ENCODE data around the gene SH3GL3. TPM values are rescaled to one million over a fixed set of nuclear protein-coding genes. Genes with fewer than 3 reads are reported as not detected.
A peak's percentile ranks its signal among the peaks of the same experiment; 100 is the strongest.

SH3GL3 gene
- total RNA-seq, 1 experiment from 2014 or later: not detected

GRCh38 chr15:83462026-83462425 lies 14.9 kb downstream of the SH3GL3 start:
- no peak for DNase-seq (ENCODE audit: low read depth)

GRCh38 chr15:83462953-83463433 lies 15.9 kb downstream of the SH3GL3 start:
- DNase-seq (ENCODE audit: low read depth): no peak

- DNase-seq (ENCODE audit: low read depth): no peak
These were observed 23.7 kb downstream of the SH3GL3 start for GRCh38 chr15:83470887-83471286.

DNA sequence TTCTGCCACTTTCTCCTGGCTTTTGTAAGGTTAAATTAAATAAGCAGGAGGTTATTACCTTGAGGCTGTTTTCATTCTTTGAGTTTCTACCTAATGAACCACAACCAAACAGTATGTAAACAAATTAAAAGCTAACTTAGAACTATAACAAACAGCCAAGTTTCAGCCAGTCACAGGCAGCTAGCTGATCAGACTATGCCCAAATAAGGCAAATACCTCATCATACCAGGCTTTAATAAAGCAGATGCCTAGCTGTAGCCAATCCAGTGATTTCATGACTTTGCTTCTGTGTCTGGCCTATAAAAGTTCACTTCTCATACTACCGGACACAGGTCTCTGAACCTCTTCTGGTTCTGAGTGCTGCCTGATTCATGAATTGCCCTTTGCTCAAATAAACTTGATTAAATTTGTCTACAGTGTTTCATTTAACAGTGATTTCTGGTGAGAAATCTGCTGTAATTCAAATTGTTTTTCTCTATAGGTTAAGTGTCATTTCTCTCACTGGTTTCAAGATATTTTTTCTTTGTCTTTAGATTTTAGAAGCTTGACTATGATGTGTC lies 24.2 kb downstream of the SH3GL3 start:
- no peak for DNase-seq (ENCODE audit: low read depth)

GRCh38 chr15:83472151-83472550 lies 25.0 kb downstream of the SH3GL3 start:
- DNase-seq (ENCODE audit: low read depth): no peak

GRCh38 chr15:83472797-83473196 lies 25.7 kb downstream of the SH3GL3 start:
- DNase-seq (ENCODE audit: low read depth): no peak

DNA sequence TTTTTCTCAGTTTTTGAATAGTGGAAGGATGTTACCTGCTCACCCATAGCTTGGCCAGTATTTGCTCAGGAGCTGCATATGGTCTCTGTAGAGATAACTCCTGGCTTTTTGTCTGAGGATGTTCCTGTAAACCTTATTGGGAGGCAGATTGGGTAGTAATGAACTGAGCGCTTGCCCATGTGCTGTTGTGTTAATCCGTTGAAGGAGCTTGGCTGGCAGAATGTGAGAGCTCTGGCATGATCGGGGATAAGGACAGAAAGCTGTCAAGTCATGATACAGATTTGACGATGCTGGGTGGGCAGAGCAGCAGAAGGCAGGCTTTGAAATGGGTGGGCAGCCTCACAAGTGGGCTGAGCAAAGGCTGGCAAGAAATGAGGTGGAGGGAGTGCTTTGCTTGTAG lies 27.4 kb downstream of the SH3GL3 start:
- no peak for DNase-seq (ENCODE audit: low read depth)

GRCh38 chr15:83475551-83475950 lies 28.4 kb downstream of the SH3GL3 start:
- DNase-seq (ENCODE audit: low read depth): peak; percentile 20

- DNase-seq (ENCODE audit: low read depth): no peak
These were observed 28.9 kb downstream of the SH3GL3 start for GRCh38 chr15:83476066-83476465.

DNA sequence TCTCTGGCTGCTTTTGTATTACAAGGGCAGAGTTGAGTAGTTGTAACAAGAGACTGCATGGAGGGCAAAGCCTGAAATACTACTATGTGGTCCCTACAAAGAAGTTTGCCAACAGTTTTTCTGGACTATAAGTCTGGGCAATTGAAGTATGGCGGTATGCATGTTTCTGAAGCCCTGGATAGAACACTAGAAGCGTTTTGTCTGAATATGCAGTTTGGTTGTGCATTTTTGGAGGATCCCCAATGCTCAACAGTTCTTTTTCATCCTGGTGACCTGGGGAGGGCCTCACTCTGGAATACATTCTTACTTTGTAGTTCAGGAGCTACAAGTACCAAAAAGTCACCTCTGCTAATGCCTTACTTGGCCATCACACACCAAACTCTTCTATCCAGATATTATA lies 29.6 kb downstream of the SH3GL3 start:
- no peak for DNase-seq (ENCODE audit: low read depth)

GRCh38 chr15:83477172-83477807 lies 30.1 kb downstream of the SH3GL3 start:
- no peak for DNase-seq (ENCODE audit: low read depth)

DNA sequence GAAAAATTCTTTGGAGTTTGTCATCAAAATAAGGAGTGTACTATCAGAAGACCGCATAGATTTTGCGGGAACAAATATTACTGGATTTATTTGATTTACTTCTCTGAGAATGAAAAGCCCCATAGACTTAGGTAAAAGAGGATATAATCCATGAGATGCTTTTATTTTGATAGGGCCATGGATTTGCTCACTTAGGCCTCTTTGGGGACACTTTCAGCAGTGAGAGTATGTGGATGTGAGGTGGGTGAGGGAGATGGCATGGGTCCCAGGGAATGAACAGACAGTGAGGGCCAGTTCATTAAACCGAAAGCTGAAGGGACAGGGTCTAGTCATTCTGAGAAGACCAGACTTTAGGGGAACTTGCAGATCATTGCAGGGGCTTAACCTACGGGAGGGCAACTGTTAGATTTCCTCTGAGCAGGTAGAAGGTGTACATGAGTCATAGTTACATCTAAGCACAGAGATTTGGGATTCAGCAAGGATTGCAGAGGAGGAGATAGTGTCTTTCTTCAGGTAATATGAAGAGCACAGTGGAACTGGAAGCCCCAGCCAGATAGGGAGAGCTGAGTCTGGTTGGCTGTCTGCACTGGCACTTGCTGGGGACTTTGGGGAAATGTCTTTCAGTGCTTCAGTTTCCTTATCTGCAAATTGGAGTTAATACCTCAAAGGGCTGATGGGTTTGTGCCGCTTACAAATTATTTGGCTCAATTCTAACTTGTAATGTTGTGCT lies 30.8 kb downstream of the SH3GL3 start:
- no peak for DNase-seq (ENCODE audit: low read depth)

GRCh38 chr15:83483612-83484011 lies 36.5 kb downstream of the SH3GL3 start:
- no peak for DNase-seq (ENCODE audit: low read depth)

- no peak for DNase-seq (ENCODE audit: low read depth)
These were observed 37.5 kb downstream of the SH3GL3 start for GRCh38 chr15:83484636-83485035.

GRCh38 chr15:83486363-83486762 lies 39.2 kb downstream of the SH3GL3 start:
- no peak for DNase-seq (ENCODE audit: low read depth)

DNA sequence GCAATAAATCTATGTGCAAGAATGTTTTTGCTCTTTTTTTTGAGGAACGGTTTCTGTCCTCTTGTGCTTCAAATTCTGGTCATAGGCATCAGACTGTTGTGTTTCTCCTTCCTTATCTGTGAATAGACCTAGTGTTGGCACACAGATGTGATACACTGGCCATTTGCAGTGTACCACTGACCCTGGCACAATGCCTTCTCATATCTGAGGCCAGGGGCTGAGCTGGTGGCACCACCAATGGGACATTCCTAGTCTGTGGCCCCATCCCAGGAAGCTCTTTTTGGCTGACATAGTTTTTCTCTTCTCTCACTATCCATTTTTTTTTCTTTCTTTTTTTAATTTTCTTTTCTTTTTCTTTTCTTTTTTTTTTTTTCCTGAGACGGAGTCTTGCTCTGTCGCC lies 40.4 kb downstream of the SH3GL3 start:
- DNase-seq (ENCODE audit: low read depth): no peak

DNA sequence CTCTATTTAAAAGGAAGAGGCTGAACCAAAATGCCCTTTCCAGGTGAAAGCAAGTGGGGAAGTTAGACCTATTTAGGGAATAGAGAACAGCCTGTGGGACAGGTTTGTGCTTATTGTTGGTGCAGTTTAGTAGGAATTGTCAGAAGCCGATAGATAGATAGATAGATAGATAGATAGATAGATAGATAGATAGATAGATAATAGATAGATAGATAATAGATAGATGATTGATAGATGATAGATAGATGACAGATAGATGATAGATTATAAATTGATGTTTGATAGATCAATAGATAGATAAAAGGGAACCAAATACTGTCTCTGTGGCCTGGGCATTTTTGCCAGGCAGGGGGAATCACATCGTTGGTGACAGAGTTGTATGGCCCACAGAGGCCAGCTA lies 42.5 kb downstream of the SH3GL3 start:
- no peak for DNase-seq (ENCODE audit: low read depth)

GRCh38 chr15:83491486-83491885 lies 44.3 kb downstream of the SH3GL3 start:
- DNase-seq (ENCODE audit: low read depth): no peak

- no peak for DNase-seq (ENCODE audit: low read depth)
These were observed 49.6 kb downstream of the SH3GL3 start for GRCh38 chr15:83496766-83497165.

DNA sequence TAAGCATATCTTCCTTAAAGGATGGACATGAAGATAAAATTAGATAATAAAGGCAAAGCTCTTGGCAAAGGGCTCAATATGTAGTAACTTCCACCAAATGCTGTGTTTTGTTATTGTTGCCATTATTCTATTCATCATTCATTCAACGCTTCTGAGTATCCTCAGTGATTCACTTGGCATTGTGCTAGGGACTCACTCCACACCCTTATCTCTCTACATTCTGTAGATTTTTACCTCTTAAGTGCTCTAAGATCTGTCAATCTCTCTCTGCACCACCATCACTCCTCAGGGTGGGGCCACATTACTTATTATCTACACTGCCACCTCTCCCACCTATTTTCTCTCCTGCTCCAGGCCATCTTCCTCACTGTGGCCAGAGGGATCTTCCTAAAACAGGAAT lies 51.2 kb downstream of the SH3GL3 start:
- no peak for DNase-seq (ENCODE audit: low read depth)

- no peak for DNase-seq (ENCODE audit: low read depth)
These were observed 51.7 kb downstream of the SH3GL3 start for GRCh38 chr15:83498801-83499200.

- no peak for DNase-seq (ENCODE audit: low read depth)
These were observed 52.3 kb downstream of the SH3GL3 start for GRCh38 chr15:83499476-83499875.
